HG03565 (cell line): Measurements from ENCODE around the gene AKAP12.

ENCODE experiments used
- ATAC-seq: cut with Tn5 transposase; IDR thresholded peaks from one replicate; pipeline ENCODE4 v1.9.1; 2021; ENCODE audit warnings: mild to moderate bottlenecking, moderate library complexity; ENCODE audit not compliant: unreplicated experiment

The AKAP12 gene

GRCh38 chr6:151232899-151233298, 6.9 kb upstream of the AKAP12 start:
- no peak for ATAC-seq

GRCh38 chr6:151233731-151234130, 6.0 kb upstream of the AKAP12 start:
- ATAC-seq, result no peak

DNA sequence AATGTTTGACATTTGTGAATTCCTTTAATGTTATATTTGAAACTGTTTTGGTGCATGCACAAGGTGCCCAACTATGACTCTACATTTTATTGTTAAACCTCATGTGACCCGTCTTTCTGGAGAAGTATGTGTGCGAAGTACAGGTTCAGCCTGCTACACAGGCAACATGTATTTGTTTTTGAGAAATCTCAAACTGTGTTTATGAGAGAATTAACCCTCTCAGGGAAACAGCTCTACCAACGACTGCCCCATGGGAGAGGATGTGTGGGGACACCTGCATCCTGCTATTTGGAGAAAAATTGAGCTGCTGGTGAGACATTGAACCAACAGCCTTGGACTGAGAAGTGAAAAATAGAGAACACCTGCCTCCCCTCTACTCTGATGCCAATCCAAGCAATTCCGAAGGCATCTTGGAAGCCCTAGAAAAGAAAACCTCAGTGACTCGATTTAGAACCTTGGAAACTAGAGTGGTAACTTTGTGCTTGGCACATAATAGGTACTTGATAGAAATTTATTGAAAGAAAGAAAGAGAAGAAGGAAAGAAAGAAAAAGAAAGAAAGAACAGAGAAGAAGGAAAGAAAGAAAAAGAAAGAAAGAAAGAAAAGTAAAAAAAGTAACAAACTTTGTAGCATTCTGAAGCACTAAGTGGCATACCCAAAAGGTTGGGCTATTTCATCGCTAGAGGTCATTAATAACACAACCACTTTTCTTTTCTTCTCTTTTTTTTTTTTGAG, 2.9 kb upstream of the AKAP12 start:
- ATAC-seq, result no peak

GRCh38 chr6:151240036-151240685, 394 bp downstream of the AKAP12 start:
- no peak for ATAC-seq

- ATAC-seq, result no peak
Measured at GRCh38 chr6:151240791-151241642, 1.2 kb downstream of the AKAP12 start.

- no peak for ATAC-seq
Measured at GRCh38 chr6:151241853-151242252, 2.1 kb downstream of the AKAP12 start.

- ATAC-seq, result no peak
Measured at GRCh38 chr6:151242420-151242861, 2.7 kb downstream of the AKAP12 start.

GRCh38 chr6:151243481-151243880, 3.7 kb downstream of the AKAP12 start:
- ATAC-seq, result no peak

DNA sequence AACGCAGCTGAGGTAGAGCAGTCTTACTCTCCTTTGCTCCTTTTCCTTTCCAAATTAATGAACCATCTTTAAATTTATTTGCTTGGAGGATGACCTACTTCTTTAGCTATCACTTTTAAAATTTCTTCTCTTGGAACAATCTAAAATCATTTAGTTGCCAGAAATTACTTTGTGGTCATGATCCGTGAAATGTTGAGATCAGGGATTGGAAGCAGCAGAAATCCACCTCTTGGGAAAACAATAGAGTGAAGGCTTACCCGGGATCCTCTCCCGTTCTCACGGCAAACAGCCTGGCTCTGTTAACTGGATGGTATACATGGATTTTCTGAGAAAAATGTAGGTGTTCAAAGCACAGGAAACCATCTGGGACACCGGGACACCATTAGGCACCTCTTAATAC, 7.7 kb downstream of the AKAP12 start:
- ATAC-seq, result no peak

DNA sequence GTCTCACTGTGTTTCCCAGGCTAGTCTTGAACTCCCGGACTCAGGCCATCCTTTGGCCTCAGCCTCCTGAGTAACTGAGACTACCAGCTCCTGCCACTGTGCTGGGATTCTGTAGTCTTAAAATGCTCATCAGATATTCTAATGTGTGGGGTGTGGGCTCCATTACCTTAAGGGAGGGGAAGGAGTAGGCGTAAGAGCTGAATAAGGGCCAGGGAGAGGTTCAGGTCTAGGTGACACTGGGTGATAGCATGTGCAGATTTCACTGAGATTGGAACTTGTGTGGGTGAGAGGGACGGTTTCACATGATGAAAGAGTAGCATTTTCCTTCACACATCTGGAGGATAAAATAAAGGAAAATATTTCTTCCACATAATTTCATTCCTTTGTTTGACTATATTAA, 8.5 kb downstream of the AKAP12 start:
- no peak for ATAC-seq

DNA sequence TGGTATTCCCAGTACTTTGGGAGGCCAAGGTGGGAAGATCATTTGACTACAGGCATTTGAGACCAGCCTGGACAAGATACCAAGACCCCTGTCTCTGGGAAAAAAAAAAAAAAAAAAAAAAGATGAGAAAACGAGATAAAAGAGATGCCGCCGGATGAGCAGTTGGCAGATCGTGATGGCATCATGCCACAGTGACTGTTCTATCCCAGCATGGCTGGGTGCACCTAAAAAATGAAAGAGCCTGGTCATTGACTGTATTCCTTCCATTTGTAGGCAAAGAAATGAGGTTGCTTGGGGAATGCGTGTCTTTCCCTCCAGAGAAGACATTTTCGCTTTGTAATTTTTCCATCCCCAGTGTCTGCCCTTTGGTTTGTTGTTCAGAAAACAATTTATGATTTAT, 12.9 kb downstream of the AKAP12 start:
- no peak for ATAC-seq

GRCh38 chr6:151254451-151255081, 14.8 kb downstream of the AKAP12 start:
- ATAC-seq, result no peak

- no peak for ATAC-seq
Measured at GRCh38 chr6:151255811-151256210, 16.0 kb downstream of the AKAP12 start.

DNA sequence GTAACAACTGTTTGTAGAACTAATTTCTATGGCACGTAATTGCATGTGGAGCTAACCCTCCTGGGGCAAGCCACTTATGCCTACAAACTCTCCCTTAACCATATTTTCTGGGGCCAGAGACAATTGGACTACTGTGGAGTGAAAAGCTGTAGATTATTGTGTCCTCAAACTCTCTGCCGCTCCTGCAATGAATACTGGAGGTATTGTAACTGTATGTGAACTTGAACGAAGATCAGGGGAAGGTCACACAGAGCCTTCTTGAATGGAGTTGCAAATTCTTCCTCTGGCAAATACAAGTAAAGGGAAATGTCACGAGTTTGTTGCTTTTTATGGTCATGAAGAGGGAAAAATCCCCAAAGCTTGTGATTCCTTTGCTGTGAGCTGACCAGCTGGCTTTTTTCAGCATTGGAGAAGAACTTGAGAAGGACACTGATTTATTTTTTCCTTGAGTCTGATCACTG, 18.2 kb downstream of the AKAP12 start:
- ATAC-seq, result no peak

GRCh38 chr6:151260205-151260604, 20.4 kb downstream of the AKAP12 start:
- ATAC-seq, result no peak

- no peak for ATAC-seq
Measured at GRCh38 chr6:151263035-151263434, 23.3 kb downstream of the AKAP12 start.

GRCh38 chr6:151263967-151264366, 24.2 kb downstream of the AKAP12 start:
- ATAC-seq, result no peak

GRCh38 chr6:151265282-151265681, 25.5 kb downstream of the AKAP12 start:
- no peak for ATAC-seq

DNA sequence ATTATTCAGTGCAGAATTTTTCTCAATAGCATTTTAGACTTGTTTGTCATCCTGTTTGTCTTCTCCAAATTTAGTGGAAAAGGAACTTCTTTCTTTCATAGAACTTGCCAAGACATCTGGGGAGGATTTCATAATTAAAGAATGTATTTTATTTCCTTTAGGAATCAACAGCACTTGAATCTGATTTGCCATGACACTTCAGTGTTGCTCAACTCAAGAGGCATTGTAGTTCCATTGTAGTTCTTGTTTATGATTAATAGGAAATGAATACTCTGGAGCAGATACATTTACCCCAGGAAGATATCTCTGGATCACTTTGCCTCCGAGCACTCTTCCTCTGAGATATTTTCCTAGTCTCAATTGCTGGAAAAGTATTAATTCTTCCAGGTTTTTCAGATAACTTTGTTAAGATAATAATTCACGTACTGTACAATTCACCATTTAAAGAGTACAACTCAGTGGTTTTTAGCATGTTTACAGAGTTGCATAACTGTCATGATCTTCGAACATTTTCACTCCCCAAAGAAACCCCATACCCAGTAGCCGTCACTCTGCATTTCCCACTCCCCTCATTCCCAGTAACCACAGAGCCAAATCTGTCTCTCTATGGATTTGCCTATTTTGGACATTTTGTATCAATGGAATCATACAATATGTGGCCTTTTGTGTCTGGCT, 29.7 kb downstream of the AKAP12 start:
- ATAC-seq, result no peak

GRCh38 chr6:151275121-151275520, 35.4 kb downstream of the AKAP12 start:
- no peak for ATAC-seq

DNA sequence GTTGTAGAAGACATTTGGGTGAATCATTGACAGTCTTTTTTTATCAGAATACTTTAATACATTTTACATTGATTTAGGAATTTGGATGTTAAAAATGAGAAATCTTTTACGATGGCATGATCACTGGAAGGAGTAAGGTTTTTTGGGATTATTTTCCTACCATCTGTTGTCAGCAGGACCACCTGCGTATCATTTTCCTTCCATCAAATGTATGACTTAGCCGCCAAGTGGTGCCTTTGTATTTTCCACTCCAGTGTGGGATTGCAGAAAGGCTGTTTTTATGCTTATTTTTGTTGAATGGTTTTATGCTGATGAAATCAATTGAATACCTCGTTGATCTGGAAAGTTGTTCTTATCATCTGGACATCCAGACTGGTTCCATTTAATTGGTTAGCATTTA, 35.8 kb downstream of the AKAP12 start:
- ATAC-seq, result no peak
